Spleen (tissue), 11 donors: ENCODE results near the gene DNMT1. TPM values are rescaled to one million over a fixed set of nuclear protein-coding genes. Genes with fewer than 3 reads are reported as not detected.
A peak's percentile ranks its signal among the peaks of the same experiment; 100 is the strongest.

Experiments
- DNase-seq: peaks from one replicate; pipeline ENCODE4 v3.0.0-alpha.2; 2020
- H3K27ac ChIP-seq, 8 donors: fragments of 200-600 bp; sonication (generic) in 7 of 8; 1 replicate in 4 of 8; 2 replicates in 4 of 8; pipeline versions ENCODE4 v1.5.0 to v1.8.0; 2016 to 2021; ENCODE audit warnings: inconsistent platforms in 4 of 8, mild to moderate bottlenecking in 4 of 8, moderate library complexity in 1 of 8
- H3K27me3 ChIP-seq, 7 donors: fragments of 200-600 bp; sonication (generic) in 6 of 7; replicated peaks in 1 of 7; 1 replicate in 4 of 7; 2 replicates in 3 of 7; pipeline versions ENCODE4 v1.5.0 to v1.8.0; 2016 to 2021; ENCODE audit warnings: inconsistent platforms in 3 of 7, mild to moderate bottlenecking in 1 of 7
- H3K36me3 ChIP-seq, 6 donors: fragments of 200-600 bp; sonication (generic) in 5 of 6; 1 replicate in 4 of 6; 2 replicates in 2 of 6; pipeline versions ENCODE4 v1.5.0 to v1.8.0; 2016 to 2021; ENCODE audit warnings: inconsistent platforms in 2 of 6
- H3K4me1 ChIP-seq, 6 donors: fragments of 200-600 bp; sonication (generic) in 5 of 6; 1 replicate in 3 of 6; 2 replicates in 3 of 6; pipeline versions ENCODE4 v1.5.0 to v1.8.0; 2016 to 2021; ENCODE audit warnings: inconsistent platforms in 3 of 6
- H3K4me3 ChIP-seq, 8 donors: fragments of 200-600 bp; sonication (generic) in 7 of 8; 1 replicate in 4 of 8; 2 replicates in 4 of 8; pipeline versions ENCODE4 v1.5.0 to v1.8.0; 2016 to 2021; ENCODE audit warnings: inconsistent platforms in 4 of 8, mild to moderate bottlenecking in 4 of 8, moderate library complexity in 2 of 8
- H3K9me3 ChIP-seq, 8 donors: fragments of 200-600 bp; sonication (generic) in 7 of 8; 1 replicate in 4 of 8; 2 replicates in 4 of 8; pipeline versions ENCODE4 v1.5.0 to v1.8.0; 2016 to 2021; ENCODE audit warnings: inconsistent platforms in 4 of 8
- CTCF ChIP-seq, 11 experiments: fragments of 200-600 bp in 7 of 11; fragments of 450-650 bp in 4 of 11; sonication (generic) in 4 of 11; IDR thresholded peaks in 8 of 11; conservative IDR thresholded peaks in 3 of 11; 1 replicate in 7 of 11; 2 replicates in 4 of 11; pipeline versions ENCODE4 v1.4.0 to v1.8.0; 2016 to 2021; ENCODE audit warnings: antibody characterized with exemption in 11 of 11, inconsistent platforms in 4 of 11, mild to moderate bottlenecking in 1 of 11
- POLR2A ChIP-seq, 3 donors: fragments of 450-650 bp; IDR thresholded peaks; one replicate each; pipeline ENCODE4 v1.5.1; 2017; ENCODE audit warnings: antibody characterized with exemption in 3 of 3, mild to moderate bottlenecking in 1 of 3
- POLR2AphosphoS5 ChIP-seq, 3 donors: sonication (generic); formaldehyde crosslinking; IDR thresholded peaks; one replicate each; pipeline ENCODE4 v1.5.1; 2017; ENCODE audit warnings: antibody characterized with exemption in 3 of 3
- WGBS, 5 donors: extraction: QIAGEN DNeasy Blood & Tissue Kit in 3 of 5; methylation state at CpG; one replicate each; pipeline versions ENCODE4 v1.1.5 to v1.1.7; 2013 to 2018; 5-methylcytosine and 5-hydroxymethylcytosine counted together
- intact Hi-C: fragments of 100-400 bp; cut with DNase I; formaldehyde crosslinking; loops from one replicate; pipeline ENCODE4 v1.15.0; 2023; ENCODE audit warnings: low total_unique reads
- polyA plus RNA-seq, 3 donors: library from polyadenylated mRNA; stranded (reverse); fragments of 200-250 nt; gene quantifications; one replicate each; pipeline ENCODE4 v1.2.1, GENCODE V29; 2013
- total RNA-seq, 7 donors: library from RNA; depleted of rRNA in 3 of 7; stranded (reverse); fragments of >200 nt in 3 of 7; fragmentation: NEBNext Ultra II Directional in 4 of 7; extraction: Animal tissue kit (Norgen Biotek cat#: 25700) in 4 of 7; gene quantifications; one replicate each; pipeline versions ENCODE4 v1.1.0 to v1.2.1, GENCODE V29; 2016 to 2021
- donor health status: healthy with polysubstance abuse.
- donor health status: DM: no; HTN: no; CAD: no; lungs with moderate emphysema.
- donor health status: DM: no; HTN: no; CAD: no.
- donor health status: Bipolar disorder and iron deficiency.
- donor health status: healthy.
- donor health status: DM: no; HTN: no; CAD: no.
- donor health status: DM: yes; HTN: yes; CAD: no.

The DNMT1 gene
- total and polyA plus RNA-seq, 10 donors: 40.6 to 131 (median 71.8) TPM

GRCh38 chr19:10195199-10195519 is 406 bp upstream of the DNMT1 start:
- intact Hi-C loops: loop anchor here (10.0 kb wide), 1 partner anchor 50 kb away; no protein-coding TSS in a partner anchor
- no peaks in the 10 kb centered on the region for H3K27me3 ChIP-seq

GRCh38 chr19:10193790-10194499 is 808 bp downstream of the DNMT1 start:
- intact Hi-C loops: loop anchor here (10.0 kb wide), 1 partner anchor 51 kb away; no protein-coding TSS in a partner anchor
- peak; percentile 89 for DNase-seq
- no peaks in the 10 kb centered on the region for H3K27me3 ChIP-seq

More at GRCh38 chr19:10195199-10195519, 406 bp upstream of the DNMT1 start:
- WGBS, 5 donors: 20 to 26% (median 22%) methylated on average over 6 of the region's 6 CpGs
- no peaks in the 10 kb centered on the region for H3K9me3 ChIP-seq
- peak overlapping the region; percentile 79 to 92 (median 88) for H3K27ac ChIP-seq
- peaks cover 0 to 26% (median 0%) of the 10 kb centered on the region in 6 donors for H3K36me3 ChIP-seq
- H3K4me1 ChIP-seq: peaks cover 17 to 76% (median 45%) of the 10 kb centered on the region in 6 donors
- TF ChIP-seq POLR2AphosphoS5 (IDR thresholded peaks at IDR 0.05): no peak
- no peak for TF ChIP-seq CTCF (IDR thresholded peaks at IDR 0.05 in 8 of 11, conservative IDR thresholded peaks at IDR 0.05 in 3 of 11)
- TF ChIP-seq POLR2A (IDR thresholded peaks at IDR 0.05): no peak
- peak overlapping the region; percentile 87 to 99 (median 94) for H3K4me3 ChIP-seq
- DNase-seq: no peak

GRCh38 chr19:10192922-10193321 is 1.8 kb downstream of the DNMT1 start:
- peaks cover 17 to 71% (median 36%) of the 10 kb centered on the region in 6 donors for H3K4me1 ChIP-seq
- DNase-seq: no peak
- H3K36me3 ChIP-seq: peaks cover 0 to 47% (median 0%) of the 10 kb centered on the region in 6 donors
- H3K9me3 ChIP-seq: no peaks in the 10 kb centered on the region
- intact Hi-C loops: loop anchor here (10.0 kb wide), 1 partner anchor 52 kb away; no protein-coding TSS in a partner anchor
- H3K27me3 ChIP-seq: no peaks in the 10 kb centered on the region
- TF ChIP-seq CTCF (IDR thresholded peaks at IDR 0.05 in 8 of 11, conservative IDR thresholded peaks at IDR 0.05 in 3 of 11) (no peak), POLR2AphosphoS5 (IDR thresholded peaks at IDR 0.05) (no peak), POLR2A (IDR thresholded peaks at IDR 0.05) (no peak)
- H3K4me3 ChIP-seq: peak overlapping the region in 1 of 8 donors; percentile 99
- H3K27ac ChIP-seq: peak overlapping the region in 1 of 8 donors; percentile 88
- 73 to 95% (median 88%) methylated on average over 6 of the region's 6 CpGs for WGBS, 5 donors

More at GRCh38 chr19:10193790-10194499, 808 bp downstream of the DNMT1 start:
- Histone ChIP-seq H3K9me3 (no peaks in the 10 kb centered on the region), H3K27ac (peak overlapping the region; percentile 79 to 92 (median 88)), H3K36me3 (peaks cover 0 to 37% (median 0%) of the 10 kb centered on the region in 6 donors), H3K4me3 (peak overlapping the region; percentile 87 to 99 (median 94)), H3K4me1 (peaks cover 17 to 75% (median 42%) of the 10 kb centered on the region in 6 donors)
- TF ChIP-seq CTCF (IDR thresholded peaks at IDR 0.05 in 8 of 11, conservative IDR thresholded peaks at IDR 0.05 in 3 of 11): no peak
- TF ChIP-seq POLR2A (IDR thresholded peaks at IDR 0.05): no peak
- no peak for TF ChIP-seq POLR2AphosphoS5 (IDR thresholded peaks at IDR 0.05)
- WGBS, 5 donors: 1 to 2% (median 1%) methylated on average over 21 to 30 of the region's 30 CpGs

- intact Hi-C loops: loop anchor here (10.0 kb wide), 1 partner anchor 53 kb away; no protein-coding TSS in a partner anchor
- Histone ChIP-seq H3K4me3 (no peak overlapping the region), H3K27ac (no peak overlapping the region), H3K4me1 (peaks cover 17 to 78% (median 36%) of the 10 kb centered on the region in 6 donors), H3K36me3 (peaks cover 0 to 63% (median under 1%) of the 10 kb centered on the region in 6 donors), H3K27me3 (no peaks in the 10 kb centered on the region), H3K9me3 (no peaks in the 10 kb centered on the region)
- TF ChIP-seq POLR2A (IDR thresholded peaks at IDR 0.05): no peak
- TF ChIP-seq CTCF (IDR thresholded peaks at IDR 0.05 in 8 of 11, conservative IDR thresholded peaks at IDR 0.05 in 3 of 11): no peak
- TF ChIP-seq POLR2AphosphoS5 (IDR thresholded peaks at IDR 0.05): no peak
- WGBS, 5 donors: 63 to 94% (median 74%) methylated on average over 2 of the region's 2 CpGs
- DNase-seq: no peak
Observed at GRCh38 chr19:10191347-10191746, 3.4 kb downstream of the DNMT1 start.
